Esophagus mucosa (tissue), 1 donor: ENCODE data around the gene C16orf78. TPM values are rescaled to one million over a fixed set of nuclear protein-coding genes. Genes with fewer than 3 reads are reported as not detected.
"Not testable (repeated sequence)": the region's sequence is repeated elsewhere in the genome, so short reads cannot be mapped to it uniquely, and the experiment has no call there.

ENCODE experiments used
- ATAC-seq: fragments of 200-7000 bp; cut with Tn5 transposase; one replicate; pipeline ENCODE4 v1.9.1; 2020
- total RNA-seq: library from RNA; stranded (reverse); gene quantifications from one replicate; pipeline ENCODE4 v1.2.4, GENCODE V29; 2023
- donor health status: DM: yes; HTN: yes; CAD: no.

Gene C16orf78
- total RNA-seq, 1 donor from 2014 or later, result not detected

- peak; percentile 60 for ATAC-seq
These were observed 23.1 kb upstream of the C16orf78 start for GRCh38 chr16:49350265-49351095.

DNA sequence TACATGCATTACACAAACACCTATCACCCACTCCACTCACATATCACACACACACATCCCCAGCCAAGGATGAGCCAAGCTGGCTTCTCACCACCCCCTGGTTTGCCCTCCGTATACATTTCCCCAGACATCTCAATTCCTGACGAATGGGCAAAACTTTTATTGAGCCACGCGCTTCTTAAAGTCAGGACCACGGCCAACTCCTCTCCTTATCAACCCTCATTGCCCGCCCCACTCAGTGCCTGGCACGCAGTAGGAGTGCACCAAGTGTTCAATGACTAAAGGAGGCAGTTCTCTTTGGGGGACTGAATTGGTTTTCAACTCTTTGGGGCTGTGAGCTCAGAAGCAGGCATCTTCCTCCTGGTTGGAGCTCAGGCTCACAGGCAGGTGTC, 22.5 kb upstream of the C16orf78 start:
- ATAC-seq, result no peak

- ATAC-seq, result no peak
These were observed 20.7 kb upstream of the C16orf78 start for GRCh38 chr16:49352892-49353291.

DNA sequence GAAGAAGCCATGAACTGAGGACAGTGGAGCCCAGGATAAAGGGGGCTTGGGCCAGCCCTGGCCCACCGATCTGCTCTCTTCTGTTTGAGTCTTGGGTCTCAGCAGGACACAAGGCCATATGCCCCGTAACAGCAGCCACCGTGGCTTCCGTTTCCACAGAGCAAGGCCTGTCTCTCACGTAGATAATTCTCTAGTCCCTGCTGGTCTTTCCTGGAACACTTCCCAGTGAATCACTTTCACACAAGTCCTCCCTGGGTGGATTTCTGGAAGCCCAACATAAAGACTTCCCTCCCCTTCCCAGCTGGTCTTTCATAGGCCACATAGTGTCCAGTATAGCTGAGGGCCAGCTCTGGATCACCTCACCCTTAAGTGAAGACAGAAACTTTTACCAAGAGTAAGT, 19.9 kb upstream of the C16orf78 start:
- ATAC-seq, result no peak

DNA sequence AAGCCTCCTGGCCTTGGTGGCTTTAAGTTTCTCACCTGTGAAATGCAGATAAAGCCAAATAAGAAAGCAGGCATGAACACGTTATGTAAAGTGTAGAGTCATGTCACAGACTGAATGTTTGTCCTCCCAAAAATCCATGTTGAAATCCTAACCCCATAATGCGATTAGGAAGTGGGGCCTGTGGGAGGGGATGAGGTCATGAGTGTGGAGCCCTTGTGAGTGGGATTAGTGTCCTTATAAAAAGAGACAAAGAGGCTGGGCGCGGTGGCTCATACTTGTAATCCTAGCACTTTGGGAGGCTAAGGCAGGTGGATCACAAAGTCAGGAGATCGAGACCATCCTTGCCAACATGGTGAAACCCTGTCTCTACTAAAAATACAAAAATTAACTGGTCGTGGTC, 19.5 kb upstream of the C16orf78 start:
- no peak for ATAC-seq

DNA sequence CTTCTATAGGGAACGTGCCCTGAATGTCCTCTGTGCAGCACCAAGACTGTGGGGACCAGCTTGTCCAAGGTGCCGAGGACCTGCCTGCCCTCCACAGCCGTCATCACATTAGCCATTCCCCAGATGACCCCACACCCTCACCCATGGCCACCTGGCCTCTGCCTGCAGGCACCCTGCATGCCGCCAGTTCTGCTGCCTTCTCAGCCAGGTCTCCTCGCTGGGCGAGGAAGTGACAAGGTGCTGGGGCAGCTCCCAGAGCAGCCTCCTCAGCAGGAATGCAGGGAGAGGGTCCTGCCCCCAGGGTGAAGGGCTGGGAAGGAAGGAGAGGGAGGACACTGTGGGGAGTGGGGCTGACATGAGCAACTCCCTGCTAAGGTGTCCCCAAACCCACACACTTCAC, 18.6 kb upstream of the C16orf78 start:
- ATAC-seq, result no peak

DNA sequence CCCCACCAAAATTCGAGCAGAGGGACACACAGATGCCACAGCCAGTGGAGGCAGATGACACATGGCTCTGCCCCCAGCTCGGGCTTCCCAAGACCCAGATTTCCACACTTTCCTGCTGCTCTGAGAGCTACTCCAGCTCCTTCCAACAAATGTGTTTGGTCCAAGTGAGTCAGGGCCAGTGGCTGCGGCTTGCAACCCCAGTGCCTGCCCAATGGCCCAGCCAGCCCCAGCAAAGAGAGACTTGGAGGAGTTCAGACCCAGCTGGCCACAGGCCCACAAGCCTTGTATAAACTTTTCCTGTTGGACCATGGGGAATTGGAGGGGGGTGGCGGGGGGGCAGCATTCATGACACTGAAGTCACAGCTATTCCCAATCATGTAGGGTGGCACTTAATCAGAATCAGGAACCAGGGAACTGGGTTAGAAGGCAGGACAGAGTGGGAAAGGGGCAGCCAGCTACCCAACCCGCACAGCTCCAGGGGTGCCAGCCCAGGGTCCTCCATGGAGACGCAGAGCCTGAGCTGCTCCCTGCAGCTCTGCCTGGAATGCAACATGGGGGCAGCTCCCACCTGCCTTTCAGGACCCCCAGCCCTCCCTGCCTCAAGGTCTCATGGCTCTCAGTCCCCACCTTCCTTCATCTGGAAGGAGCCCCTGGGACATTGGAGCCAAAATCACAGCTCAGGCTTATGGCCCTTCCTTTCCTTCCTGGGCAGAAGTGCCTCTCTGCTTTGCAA, 17.5 kb upstream of the C16orf78 start:
- no peak for ATAC-seq

- no peak for ATAC-seq
These were observed 16.7 kb upstream of the C16orf78 start for GRCh38 chr16:49356728-49357488.

- no peak for ATAC-seq
These were observed 14.0 kb upstream of the C16orf78 start for GRCh38 chr16:49359591-49359990.

GRCh38 chr16:49361731-49362130, 11.9 kb upstream of the C16orf78 start:
- not testable (repeated sequence) for ATAC-seq

GRCh38 chr16:49362230-49362629, 11.4 kb upstream of the C16orf78 start:
- ATAC-seq, result no peak

DNA sequence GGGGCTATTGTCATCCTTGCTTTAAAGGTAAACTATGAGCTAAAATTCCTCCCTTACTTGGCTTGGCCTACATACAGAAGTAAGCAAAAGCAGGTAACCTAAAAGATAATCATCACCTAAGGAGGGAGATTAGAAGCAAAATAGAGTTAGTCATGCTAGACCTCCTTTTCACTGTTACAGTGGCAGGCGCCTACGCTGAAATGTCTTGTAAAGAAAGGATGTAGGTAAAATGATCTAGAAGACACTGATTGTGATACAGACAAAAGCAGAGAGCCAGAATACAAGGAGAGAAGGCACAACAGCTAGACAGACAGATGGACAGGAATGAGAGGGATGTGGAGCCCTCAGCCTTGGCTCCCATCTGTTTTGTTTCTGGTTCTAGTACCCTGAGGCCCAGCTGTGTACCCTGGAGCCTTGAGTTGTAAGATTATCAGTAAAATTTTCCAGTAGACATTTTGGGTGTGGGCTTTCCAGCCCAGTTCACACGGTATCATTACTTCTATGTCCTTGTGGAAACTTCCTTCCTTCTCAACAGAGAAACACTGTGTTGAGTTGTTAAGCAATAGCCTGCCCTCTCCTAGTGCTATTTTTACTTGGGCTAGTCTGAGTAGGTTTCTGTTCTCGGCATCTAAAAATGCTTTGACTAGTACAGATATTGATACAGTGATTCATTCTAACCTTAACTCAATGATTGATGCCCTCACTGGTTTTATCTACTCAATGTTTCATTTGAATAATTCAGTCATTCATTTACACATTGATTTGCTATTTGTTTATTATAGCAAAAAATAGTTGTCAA, 7.7 kb upstream of the C16orf78 start:
- no peak for ATAC-seq

DNA sequence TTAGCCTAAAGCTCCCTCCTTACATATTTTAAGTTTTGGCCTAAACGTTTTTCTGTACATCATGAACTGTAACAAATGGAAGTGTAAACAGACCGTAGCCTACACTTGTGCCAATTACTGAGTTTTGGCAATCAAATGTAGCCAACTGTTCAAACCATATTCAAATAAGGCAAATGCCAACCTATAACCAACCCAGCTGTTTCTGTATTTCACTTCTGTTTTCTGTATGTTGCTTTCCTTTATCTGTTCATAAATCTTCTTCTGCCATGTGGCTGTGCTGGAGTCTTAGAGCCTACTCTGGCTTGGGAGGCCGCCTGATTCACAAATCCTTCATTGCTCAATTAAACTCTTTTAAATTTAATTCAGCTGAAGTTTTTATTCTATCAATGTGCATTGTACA, 6.9 kb upstream of the C16orf78 start:
- ATAC-seq, result no peak

- ATAC-seq, result no peak
These were observed 3.7 kb upstream of the C16orf78 start for GRCh38 chr16:49369651-49370611.

GRCh38 chr16:49376206-49376605, 2.6 kb downstream of the C16orf78 start:
- ATAC-seq, result no peak

DNA sequence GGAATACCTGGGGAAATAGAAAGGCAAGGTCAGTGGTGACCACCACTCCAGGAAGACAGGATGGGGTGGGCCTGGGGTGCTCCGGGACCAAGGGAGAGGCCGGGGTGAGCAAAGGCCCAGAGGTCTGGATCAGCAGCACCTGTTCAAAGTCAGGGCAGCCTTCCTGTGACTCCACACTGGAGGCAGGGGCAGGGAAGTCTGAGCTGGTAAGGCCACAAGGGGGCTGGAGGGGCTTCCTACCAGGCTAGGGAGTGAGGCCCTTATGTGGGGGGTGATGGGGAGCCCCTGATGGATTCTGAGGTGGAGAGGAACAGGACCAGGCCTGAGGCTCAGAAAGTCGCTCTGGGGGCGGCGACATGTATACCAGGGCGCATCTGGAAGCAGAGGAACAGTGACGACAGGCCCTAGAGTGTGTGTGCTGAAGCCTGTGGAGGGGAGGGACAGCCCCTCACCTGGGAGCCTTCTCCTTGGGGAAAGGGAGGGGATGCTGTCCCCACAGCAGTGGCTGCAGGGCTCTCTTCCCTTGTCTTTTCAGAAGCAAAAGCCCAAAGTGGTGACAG, 3.7 kb downstream of the C16orf78 start:
- ATAC-seq, result no peak

DNA sequence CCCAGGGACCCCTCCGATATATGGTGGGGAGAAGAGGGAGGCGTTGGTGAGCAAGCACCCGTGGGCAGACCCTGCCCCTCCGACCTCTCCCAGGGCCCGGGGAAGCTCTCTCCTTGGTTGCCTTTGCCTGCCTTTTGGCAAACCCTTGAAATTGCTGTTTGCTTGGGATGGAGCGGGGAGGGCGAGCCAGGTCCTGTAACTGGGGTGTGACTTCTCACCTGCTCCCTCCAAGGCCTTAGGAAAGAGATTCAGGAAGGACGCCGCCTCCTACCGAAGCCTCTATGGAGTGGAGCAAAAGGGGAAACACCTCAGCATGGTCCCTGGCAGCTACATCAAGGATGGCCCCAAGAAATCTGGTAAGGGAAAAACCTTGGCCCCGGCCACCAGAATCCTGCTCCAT, 4.6 kb downstream of the C16orf78 start:
- ATAC-seq, result no peak

DNA sequence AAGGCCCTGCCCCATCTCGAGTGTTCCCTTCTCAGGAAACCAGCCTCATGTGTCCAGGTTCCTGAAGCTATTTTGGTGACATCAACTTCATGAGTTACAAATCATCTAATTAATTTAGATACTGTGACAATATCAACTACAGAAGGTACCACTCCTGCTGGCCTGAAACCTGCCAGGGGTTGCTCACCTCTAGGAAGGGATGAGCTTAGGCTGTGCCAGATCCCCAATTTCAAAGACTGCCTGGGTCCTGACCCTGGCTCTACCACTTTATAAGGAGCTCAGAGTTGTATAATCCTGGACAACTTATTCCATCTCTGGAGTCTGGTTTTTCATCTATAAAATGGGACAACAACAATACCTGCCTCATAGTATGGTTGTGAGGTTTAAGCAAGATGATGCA, 5.2 kb downstream of the C16orf78 start:
- no peak for ATAC-seq

DNA sequence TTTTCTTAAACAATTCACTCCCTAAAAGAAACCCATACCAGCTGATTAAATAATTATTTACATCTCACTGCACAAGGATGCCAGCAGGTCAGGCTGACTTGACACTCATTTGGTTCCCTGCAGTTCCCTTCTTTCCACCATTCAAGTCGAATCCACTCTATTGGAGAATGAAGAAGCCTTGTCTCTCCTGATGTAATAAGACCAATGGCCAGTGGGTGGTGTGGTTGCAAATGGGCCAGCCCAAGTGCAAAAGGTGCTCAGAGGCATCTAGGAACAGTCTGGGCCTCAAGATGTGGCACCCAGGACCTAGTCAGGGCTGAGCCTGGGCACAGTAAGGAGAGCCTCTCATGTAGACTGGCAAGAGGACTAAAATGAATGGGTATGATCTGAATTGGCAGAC, 9.3 kb downstream of the C16orf78 start:
- no peak for ATAC-seq

- ATAC-seq, result no peak
These were observed 21.4 kb downstream of the C16orf78 start for GRCh38 chr16:49395021-49395420.

- no peak for ATAC-seq
These were observed 22.7 kb downstream of the C16orf78 start for GRCh38 chr16:49396206-49396720.
